OCI-LY7 (cell line): Measurements from ENCODE around the gene SIGLEC1.

ENCODE experiments used
- CTCF ChIP-seq: fragments of 200-600 bp; sonication (generic); conservative IDR thresholded peaks from 2 replicates; pipeline ENCODE4 v1.5.1; 2014; ENCODE audit warnings: mild to moderate bottlenecking, antibody characterized with exemption, low read length, moderate library complexity, mixed read lengths
- EZH2phosphoT487 ChIP-seq: fragments of 200-600 bp; sonication (generic); IDR thresholded peaks from 2 replicates; pipeline ENCODE4 v1.6.1; 2018; ENCODE audit warnings: low read depth, borderline replicate concordance, mild to moderate bottlenecking, mixed run types, antibody characterized with exemption, low read length, moderate library complexity, mixed read lengths

GRCh38 chr20:3740615-3741301, 28.4 kb upstream of the SIGLEC1 start:
- TF ChIP-seq CTCF: no peak
- no peak for TF ChIP-seq EZH2phosphoT487
